B cell (primary cell): Measurements from ENCODE around the gene RCOR3. TPM values are rescaled to one million over a fixed set of nuclear protein-coding genes. Genes with fewer than 3 reads are reported as not detected.
"Not testable (repeated sequence)": the region's sequence is repeated elsewhere in the genome, so short reads cannot be mapped to it uniquely, and the experiment has no call there.

Experiments
- ATAC-seq: fragments of 200-7000 bp; cut with Tn5 transposase; one replicate; pipeline ENCODE4 v1.10.0; 2021; ENCODE audit warnings: low read depth, mild to moderate bottlenecking, moderate number of reproducible peaks, moderate library complexity
- CTCF ChIA-PET: fragments of 350-600 bp; sonication (Branson Sonifier 250); formaldehyde crosslinking; loops from one replicate; lab custom pipeline; 2021; ENCODE audit warnings: antibody characterized with exemption, inconsistent platforms; lab: Charles Lee
- POLR2A ChIA-PET: fragments of 350-600 bp; sonication (Branson Sonifier 250); formaldehyde crosslinking; loops from one replicate; lab custom pipeline; 2021; ENCODE audit warnings: antibody characterized with exemption; lab: Charles Lee
- DNase-seq: peaks from one replicate; pipeline ENCODE4 v3.0.0; 2013
- H2AFZ ChIP-seq: 2 replicates; pipeline ENCODE4 v1.6.1; 2012; ENCODE audit warnings: mild to moderate bottlenecking, low read depth, low read length; ENCODE audit not compliant: insufficient read depth, poor library complexity, severe bottlenecking
- H3K27ac ChIP-seq, 2 donors: 1 replicate in 1 of 2; 2 replicates in 1 of 2; pipeline ENCODE4 v1.5.1; 2012 to 2013; ENCODE audit warnings: low read length in 2 of 2, mild to moderate bottlenecking in 2 of 2, moderate library complexity in 1 of 2
- H3K27me3 ChIP-seq, 4 experiments: fragments of 200-600 bp in 1 of 4; sonication (generic) in 1 of 4; replicated peaks in 1 of 4; 1 replicate in 2 of 4; 2 replicates in 2 of 4; pipeline versions ENCODE4 v1.6.1 to v1.7.0; 2013 to 2016; ENCODE audit warnings: low read length in 3 of 4, mild to moderate bottlenecking in 2 of 4, mixed read lengths in 1 of 4, moderate library complexity in 1 of 4; ENCODE audit not compliant: insufficient read depth in 4 of 4, control insufficient read depth in 3 of 4; ENCODE audit errors: control extremely low read depth in 1 of 4
- H3K36me3 ChIP-seq, 2 experiments: replicated peaks in 1 of 2; 1 replicate in 1 of 2; 2 replicates in 1 of 2; pipeline versions ENCODE4 v1.6.1 to v1.7.1; 2013; ENCODE audit warnings: low read length in 1 of 2; ENCODE audit not compliant: insufficient read depth in 2 of 2, control insufficient read depth in 1 of 2; ENCODE audit errors: control extremely low read depth in 1 of 2, extremely low read depth in 1 of 2
- H3K4me1 ChIP-seq, 2 donors: fragments of 200-600 bp in 1 of 2; sonication (generic) in 1 of 2; 1 replicate in 1 of 2; 2 replicates in 1 of 2; pipeline versions ENCODE4 v1.5.1 to v1.6.1; 2013 to 2017; ENCODE audit warnings: low read length in 2 of 2; ENCODE audit not compliant: control insufficient read depth in 2 of 2, insufficient read depth in 2 of 2
- H3K4me2 ChIP-seq: replicated peaks from 2 replicates; pipeline ENCODE3; 2012; ENCODE audit warnings: mild to moderate bottlenecking, low read depth, low read length; ENCODE audit not compliant: poor library complexity, severe bottlenecking
- H3K4me3 ChIP-seq, 5 experiments: fragments of 200-600 bp in 1 of 5; sonication (generic) in 1 of 5; 1 replicate in 3 of 5; 2 replicates in 2 of 5; pipeline versions ENCODE4 v1.5.1 to v1.7.0; 2011 to 2016; ENCODE audit warnings: low read length in 4 of 5, mild to moderate bottlenecking in 4 of 5, low read depth in 2 of 5, control low read depth in 1 of 5, moderate library complexity in 1 of 5; ENCODE audit not compliant: insufficient read depth in 1 of 5; ENCODE audit errors: control extremely low read depth in 1 of 5, extremely low read depth in 1 of 5
- H3K79me2 ChIP-seq: fragments of 200-600 bp; sonication (generic); one replicate; pipeline ENCODE4 v1.6.0; 2016; ENCODE audit warnings: low read length; ENCODE audit not compliant: control insufficient read depth, insufficient read depth
- H3K9ac ChIP-seq: fragments of 200-600 bp; sonication (generic); 2 replicates; pipeline ENCODE4 v1.6.1; 2017; ENCODE audit warnings: mild to moderate bottlenecking, low read length, moderate library complexity
- H3K9me3 ChIP-seq, 3 donors: one replicate each; pipeline versions ENCODE4 v1.6.1 to v1.7.1; 2013; ENCODE audit warnings: low read length in 2 of 3; ENCODE audit not compliant: control insufficient read depth in 2 of 3, insufficient read depth in 1 of 3; ENCODE audit errors: control extremely low read depth in 1 of 3
- H4K20me1 ChIP-seq: 2 replicates; pipeline ENCODE4 v1.6.0; 2012; ENCODE audit warnings: mild to moderate bottlenecking, low read length; ENCODE audit not compliant: insufficient read depth, control insufficient read depth, poor library complexity, severe bottlenecking
- H3K27ac Mint-ChIP-seq: one replicate; pipeline ENCODE4 v1.8.0; 2021; ENCODE audit warnings: mixed read lengths
- H3K27me3 Mint-ChIP-seq: one replicate; pipeline ENCODE4 v1.8.0; 2021; ENCODE audit warnings: mixed read lengths
- H3K4me1 Mint-ChIP-seq: one replicate; pipeline ENCODE4 v1.8.0; 2021; ENCODE audit warnings: mixed read lengths
- H3K4me3 Mint-ChIP-seq: one replicate; pipeline ENCODE4 v1.8.0; 2021; ENCODE audit warnings: mixed read lengths
- H3K9me3 Mint-ChIP-seq: one replicate; pipeline ENCODE4 v1.8.0; 2022; ENCODE audit warnings: mixed read lengths; ENCODE audit not compliant: insufficient read depth
- CTCF ChIP-seq: fragments of 200-600 bp; IDR thresholded peaks from one replicate; pipeline ENCODE4 v1.8.0; 2022; ENCODE audit warnings: antibody characterized with exemption, mild to moderate bottlenecking
- EZH2 ChIP-seq: IDR thresholded peaks from 2 replicates; pipeline ENCODE4 v1.6.1; 2012; ENCODE audit warnings: borderline replicate concordance, low read depth, mild to moderate bottlenecking, moderate library complexity, low read length; ENCODE audit not compliant: insufficient read depth, poor library complexity, severe bottlenecking
- WGBS: methylation state at CpG from one replicate; pipeline ENCODE4 v1.1.5; 2013; ENCODE audit warnings: missing lambda C conversion rate; ENCODE audit not compliant: insufficient coverage; 5-methylcytosine and 5-hydroxymethylcytosine counted together
- intact Hi-C: fragments of 100-400 bp; cut with micrococcal nuclease; formaldehyde crosslinking; loops from one replicate; pipeline ENCODE4 v1.10.0; 2022
- polyA plus RNA-seq: library from polyadenylated mRNA; depleted of rRNA; stranded (reverse); fragments of >200 nt; gene quantifications from 2 replicates; pipeline ENCODE4 v1.2.3, GENCODE V29; 2012
- total RNA-seq, 2 donors: library from RNA; stranded (reverse); fragments of 120-200 nt in 1 of 2; gene quantifications; 1 replicate in 1 of 2; 2 replicates in 1 of 2; pipeline versions ENCODE4 v1.2.3 to v1.2.4, GENCODE V29; 2013 to 2022

RCOR3 gene
- total and polyA plus RNA-seq, 2 donors (not counting 1 experiment from before 2014, with no cell fraction given) = 42.7 to 120 TPM

- H3K4me2 ChIP-seq = no peak overlapping the region
- H2AFZ ChIP-seq = no peak overlapping the region
- DNase-seq = no peak
- no peak for TF ChIP-seq CTCF
- TF ChIP-seq EZH2 = no peak
- ATAC-seq = no peak
- ChIA-PET POLR2A (interaction anchor here (1.3 kb wide), 1 partner anchor 19 kb away, joined by 3 read pairs; no protein-coding TSS in a partner anchor), CTCF (interaction anchor here (18.7 kb wide), 1 partner anchor 21 kb away, joined by 333 read pairs; the partner anchor contains the start of gene TRAF5)
- no peak overlapping the region for H3K9ac ChIP-seq
- Mint-ChIP-seq H3K9me3 (no peaks in the 10 kb centered on the region), H3K27ac (peak overlapping the region; percentile 72), H3K4me1 (peaks cover 87% of the 10 kb centered on the region), H3K4me3 (no peak overlapping the region), H3K27me3 (no peaks in the 10 kb centered on the region)
- peaks cover 83% of the 10 kb centered on the region in 2 donors for H3K4me1 ChIP-seq
- H3K79me2 ChIP-seq = peaks cover 100% of the 10 kb centered on the region
- intact Hi-C loops = no loop called here
- H3K9me3 ChIP-seq = peaks cover 0 to 7% (median 0%) of the 10 kb centered on the region in 3 donors
- no peak overlapping the region for H3K4me3 ChIP-seq
- H3K36me3 ChIP-seq = peaks cover 0 to 32% of the 10 kb centered on the region in 2 experiments
- H3K27me3 ChIP-seq = no peaks in the 10 kb centered on the region
- H4K20me1 ChIP-seq = peaks cover 92% of the 10 kb centered on the region
- peak overlapping the region in 1 of 2 donors; percentile 75 for H3K27ac ChIP-seq
Measured at GRCh38 chr1:211348547-211348946, 89.4 kb downstream of the RCOR3 start.

GRCh38 chr1:211349741-211350140 is 90.6 kb downstream of the RCOR3 start:
- Mint-ChIP-seq H3K4me1 (peaks cover 86% of the 10 kb centered on the region), H3K27ac (peak overlapping the region; percentile 81), H3K27me3 (no peaks in the 10 kb centered on the region), H3K4me3 (peak overlapping the region; percentile 2), H3K9me3 (no peaks in the 10 kb centered on the region)
- intact Hi-C loops = loop anchor here (1.0 kb wide), 1 partner anchor 13 kb away; no protein-coding TSS in a partner anchor
- ATAC-seq (no peak), DNase-seq (no peak)
- H4K20me1 ChIP-seq = peaks cover 92% of the 10 kb centered on the region
- peaks cover 82% of the 10 kb centered on the region in 2 donors for H3K4me1 ChIP-seq
- peaks cover 99% of the 10 kb centered on the region for H3K79me2 ChIP-seq
- peak overlapping the region in 1 of 2 donors; percentile 75 for H3K27ac ChIP-seq
- peaks cover 2 to 33% of the 10 kb centered on the region in 2 experiments for H3K36me3 ChIP-seq
- H3K9ac ChIP-seq = no peak overlapping the region
- TF ChIP-seq EZH2 = no peak
- no peak for TF ChIP-seq CTCF
- H3K4me3 ChIP-seq = no peak overlapping the region
- POLR2A ChIA-PET = no interaction called here
- CTCF ChIA-PET = interaction anchor here (1.0 to 18.7 kb wide), 3 partner anchors 9 to 22 kb away, joined by 3 to 333 read pairs (median 19); partner anchors contain the start of gene TRAF5
- no peak overlapping the region for H3K4me2 ChIP-seq
- WGBS = 100% methylated on average over 2 of the region's 2 CpGs
- H2AFZ ChIP-seq = no peak overlapping the region
- no peaks in the 10 kb centered on the region for H3K27me3 ChIP-seq
- H3K9me3 ChIP-seq = peaks cover 0 to 7% (median 0%) of the 10 kb centered on the region in 3 donors

GRCh38 chr1:211352055-211352454 is 92.9 kb downstream of the RCOR3 start:
- Histone ChIP-seq H4K20me1 (peaks cover 86% of the 10 kb centered on the region), H3K79me2 (peaks cover 91% of the 10 kb centered on the region), H3K4me1 (peaks cover 64 to 67% of the 10 kb centered on the region in 2 donors), H3K27ac (peak overlapping the region; percentile 36 to 75), H3K36me3 (peaks cover 12 to 37% of the 10 kb centered on the region in 2 experiments), H3K4me2 (peak overlapping the region; percentile 66)
- H2AFZ ChIP-seq, H3K27me3 Mint-ChIP-seq, DNase-seq, H3K9ac ChIP-seq, ATAC-seq, H3K4me3 ChIP-seq, H3K9me3 ChIP-seq, H3K27me3 ChIP-seq, intact Hi-C loops, H3K9me3 Mint-ChIP-seq: not testable (repeated sequence)
- H3K4me1 Mint-ChIP-seq = peaks cover 76% of the 10 kb centered on the region
- CTCF ChIA-PET = interaction anchor here (1.7 to 18.7 kb wide), 4 partner anchors 12 to 126 kb away, joined by 5 to 333 read pairs (median 16); partner anchors contain the start of gene TRAF5
- peak overlapping the region; percentile 79 for H3K27ac Mint-ChIP-seq
- peak overlapping the region; percentile 62 for H3K4me3 Mint-ChIP-seq
- WGBS = 100% methylated on average over 2 of the region's 3 CpGs
- POLR2A ChIA-PET = interaction anchor here (0.6 to 1.0 kb wide), 3 partner anchors 16 to 51 kb away, joined by 3 to 11 read pairs (median 4); no protein-coding TSS in a partner anchor
